ENCODE results near the gene BRICD5.

The BRICD5 gene

DNA sequence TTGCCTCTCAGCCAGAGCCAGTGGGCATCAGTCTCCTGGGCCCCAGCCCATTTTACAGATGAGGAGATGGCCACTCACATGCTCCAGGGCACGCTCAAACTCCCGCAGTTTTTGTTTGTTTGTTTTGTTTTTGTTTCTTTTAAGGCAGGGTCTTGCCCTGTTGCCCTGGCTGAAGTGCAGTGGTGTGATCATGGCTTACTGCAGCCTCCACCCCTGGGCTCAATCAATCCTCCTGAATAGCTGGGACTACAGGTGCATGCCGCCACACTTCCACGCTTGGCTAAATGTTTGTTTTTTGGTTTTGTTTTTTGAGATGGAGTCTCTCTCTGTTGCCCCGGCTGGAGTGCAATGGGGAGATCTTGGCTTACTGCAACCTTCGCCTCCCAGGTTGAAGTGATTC is 16.3 kb upstream of the BRICD5 start:
- no peak overlapping the region for H3K4me3 ChIP-seq (ENCODE audit: low read depth, low read length)
- TF ChIP-seq, protein P1, sequence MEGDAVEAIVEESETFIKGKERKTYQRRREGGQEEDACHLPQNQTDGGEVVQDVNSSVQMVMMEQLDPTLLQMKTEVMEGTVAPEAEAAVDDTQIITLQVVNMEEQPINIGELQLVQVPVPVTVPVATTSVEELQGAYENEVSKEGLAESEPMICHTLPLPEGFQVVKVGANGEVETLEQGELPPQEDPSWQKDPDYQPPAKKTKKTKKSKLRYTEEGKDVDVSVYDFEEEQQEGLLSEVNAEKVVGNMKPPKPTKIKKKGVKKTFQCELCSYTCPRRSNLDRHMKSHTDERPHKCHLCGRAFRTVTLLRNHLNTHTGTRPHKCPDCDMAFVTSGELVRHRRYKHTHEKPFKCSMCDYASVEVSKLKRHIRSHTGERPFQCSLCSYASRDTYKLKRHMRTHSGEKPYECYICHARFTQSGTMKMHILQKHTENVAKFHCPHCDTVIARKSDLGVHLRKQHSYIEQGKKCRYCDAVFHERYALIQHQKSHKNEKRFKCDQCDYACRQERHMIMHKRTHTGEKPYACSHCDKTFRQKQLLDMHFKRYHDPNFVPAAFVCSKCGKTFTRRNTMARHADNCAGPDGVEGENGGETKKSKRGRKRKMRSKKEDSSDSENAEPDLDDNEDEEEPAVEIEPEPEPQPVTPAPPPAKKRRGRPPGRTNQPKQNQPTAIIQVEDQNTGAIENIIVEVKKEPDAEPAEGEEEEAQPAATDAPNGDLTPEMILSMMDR (IDR thresholded peaks at IDR 0.05; ENCODE audit: low read depth, low read length), result no peak

DNA sequence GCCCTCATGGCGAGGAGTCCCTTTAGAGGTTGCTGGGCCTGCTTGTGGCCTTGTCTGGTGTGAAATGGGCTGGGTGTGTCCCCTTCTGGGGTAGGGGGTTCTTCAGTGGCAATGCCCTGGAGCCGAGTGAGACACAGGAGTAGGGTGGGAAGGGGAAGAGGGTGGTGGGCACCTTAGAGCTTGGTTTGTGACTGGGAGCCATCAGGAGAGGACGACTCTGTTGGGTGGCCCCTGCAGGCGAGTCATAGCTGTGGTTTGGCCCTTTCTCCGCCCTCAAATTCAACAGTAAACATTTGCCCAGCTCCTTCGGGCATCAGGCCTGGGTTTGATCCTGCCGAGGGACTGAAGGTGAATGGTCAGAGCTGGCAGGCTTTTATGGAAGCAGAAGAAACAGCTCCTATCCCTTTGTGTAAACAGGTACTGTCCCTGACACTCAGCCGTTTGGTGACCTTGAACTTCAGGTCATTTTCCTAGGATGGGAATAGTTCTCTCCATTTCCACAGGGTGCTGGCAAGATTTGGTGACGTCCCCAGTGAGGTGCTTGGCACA is 15.7 kb upstream of the BRICD5 start:
- no peak overlapping the region for H3K4me3 ChIP-seq (ENCODE audit: low read depth, low read length)
- TF ChIP-seq, protein P1 (IDR thresholded peaks at IDR 0.05; ENCODE audit: low read depth, low read length), result no peak

DNA sequence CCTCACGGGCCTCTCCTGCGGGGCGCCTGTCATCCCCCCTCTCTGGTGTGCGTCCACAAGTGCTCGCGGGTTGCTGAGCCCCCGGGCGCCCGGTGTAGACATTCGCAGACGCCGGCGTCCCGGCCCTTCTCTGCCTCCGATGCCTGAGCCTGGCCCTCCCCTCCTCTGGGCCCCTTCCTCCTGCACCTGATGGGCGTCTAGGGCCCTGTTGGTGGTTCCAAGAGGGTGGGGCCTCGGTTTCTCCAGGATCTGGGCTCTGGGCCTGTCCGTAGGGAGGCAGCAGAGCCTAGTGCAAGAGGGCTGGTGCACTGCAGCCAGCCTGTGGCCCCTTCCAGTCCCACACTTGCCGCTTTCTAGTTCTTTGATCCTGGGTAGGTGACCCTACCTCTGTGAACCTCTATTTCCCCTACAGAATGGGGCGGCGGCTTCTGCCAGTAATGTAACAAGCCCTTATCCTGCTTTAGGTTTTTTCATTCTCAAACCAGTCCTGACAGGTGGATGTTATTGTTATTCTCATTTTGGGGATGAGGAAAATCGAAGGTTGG is 13.4 kb upstream of the BRICD5 start:
- TF ChIP-seq, protein P1 (IDR thresholded peaks at IDR 0.05; ENCODE audit: low read depth, low read length), result no peak

DNA sequence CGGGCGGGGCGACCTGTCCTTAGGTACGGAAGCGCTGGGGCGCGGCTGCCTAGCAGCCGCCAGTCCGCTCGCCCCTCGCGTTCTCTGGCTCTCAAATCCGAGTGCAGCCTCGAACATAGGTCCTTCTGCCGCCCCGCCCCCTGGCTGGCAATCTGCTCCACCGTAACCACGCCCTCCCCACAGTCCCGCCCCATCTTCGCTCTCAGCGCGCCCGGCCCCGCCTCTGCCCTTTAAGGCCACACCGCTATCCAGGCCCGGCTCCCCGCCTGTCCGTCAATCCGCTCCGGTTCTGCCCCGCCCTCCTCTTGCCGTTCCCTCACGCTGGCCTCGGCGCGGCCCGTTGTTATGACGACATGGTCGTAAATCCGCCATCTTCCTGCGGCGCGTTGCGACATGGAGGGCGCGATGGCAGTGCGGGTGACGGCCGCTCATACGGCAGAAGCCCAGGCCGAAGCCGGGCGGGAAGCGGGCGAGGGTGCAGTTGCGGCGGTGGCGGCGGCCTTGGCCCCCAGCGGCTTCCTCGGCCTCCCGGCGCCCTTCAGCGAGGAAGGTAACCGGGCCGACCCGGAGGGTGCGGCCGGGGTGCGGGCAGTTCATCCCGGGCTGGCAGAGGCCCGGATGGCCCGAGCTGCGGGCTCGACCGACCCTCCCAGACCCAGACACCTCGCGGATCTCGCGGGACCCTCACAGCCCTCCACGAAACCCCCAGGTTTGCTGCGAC is 12.7 kb upstream of the BRICD5 start, which contains the start of gene E4F1:
Gene E4F1 (plus strand): TSS at position 371 of the 721 bp plus-strand sequence. CDS start 23 bp downstream, at position 394.
- TF ChIP-seq, protein P1 (IDR thresholded peaks at IDR 0.05; ENCODE audit: low read depth, low read length), result no peak
- peak within 1 kb of the TSS; percentile 91 for H3K4me3 ChIP-seq (ENCODE audit: low read depth, low read length)

More for the DNA sequence above, 13.4 kb upstream of the BRICD5 start:
- H3K4me3 ChIP-seq (ENCODE audit: low read depth, low read length), result peak overlapping the region; percentile 91

DNA sequence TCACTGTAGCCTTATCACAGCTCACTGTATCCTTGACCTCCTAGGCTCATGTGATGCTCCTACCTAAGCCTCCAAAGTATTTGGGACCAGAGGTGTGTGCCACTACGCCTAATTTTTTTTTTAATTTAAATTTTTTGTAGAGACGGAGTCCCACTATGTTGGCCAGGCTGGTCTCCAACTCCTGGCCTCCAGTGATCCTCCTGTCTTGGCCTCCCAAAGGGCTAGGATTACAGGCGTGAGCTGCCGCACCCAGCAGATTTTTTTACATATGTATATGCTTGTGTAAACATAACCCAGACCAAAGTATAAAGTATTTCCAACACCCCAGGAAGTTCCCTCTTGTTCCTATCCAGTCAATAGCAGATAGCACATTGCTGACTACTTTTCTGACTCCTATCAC is 5.7 kb upstream of the BRICD5 start:
- TF ChIP-seq, protein P1 (IDR thresholded peaks at IDR 0.05; ENCODE audit: low read depth, low read length), result no peak
- H3K4me3 ChIP-seq (ENCODE audit: low read depth, low read length), result no peak overlapping the region

DNA sequence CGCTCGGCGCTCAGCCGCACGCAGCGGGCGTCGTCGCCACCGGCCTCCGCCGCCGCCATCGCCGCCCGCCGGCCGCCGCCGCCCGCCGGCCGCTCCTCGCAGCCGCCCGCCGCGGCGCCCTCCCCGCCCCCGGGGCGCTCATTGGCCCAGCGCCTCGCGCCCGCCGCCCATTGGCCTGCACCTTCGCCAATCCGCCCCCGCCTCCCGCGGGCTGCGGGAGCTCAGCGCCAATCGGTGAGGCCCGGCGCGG is 4.0 kb upstream of the BRICD5 start, which contains the start of gene PGP:
Gene PGP (minus strand): TSS at position 122 of the 250 bp plus-strand sequence. CDS start 63 bp downstream, at position 59.
- TF ChIP-seq, protein P1 (IDR thresholded peaks at IDR 0.05; ENCODE audit: low read depth, low read length), result no peak

More for the DNA sequence above, 4.0 kb upstream of the BRICD5 start, which contains the start of gene PGP:
- peak within 1 kb of the TSS; percentile 72 for H3K4me3 ChIP-seq (ENCODE audit: low read depth, low read length)

Data from WI38 (cell line).